Measurements from ENCODE around the gene ARID1B. TPM values are rescaled to one million over a fixed set of nuclear protein-coding genes. Genes with fewer than 3 reads are reported as not detected.

The ARID1B gene
- total and polyA plus RNA-seq, 9 of the 15 experiments (the other 6 are each of a cell fraction or from before 2014, with no cell fraction given): 12.5 to 50.5 (median 25.8) TPM

GRCh38 chr6:156839129-156839528 is 62.0 kb downstream of the ARID1B start (continued):
- TF ChIP-seq FOXP1 (CRISPR knock-in tag; IDR thresholded peaks at IDR 0.05) (no peak), MAX (CRISPR knock-in tag; IDR thresholded peaks at IDR 0.05) (no peak), ZBTB11 (CRISPR knock-in tag; IDR thresholded peaks at IDR 0.05) (no peak), ZNF398 (CRISPR knock-in tag; IDR thresholded peaks at IDR 0.05) (no peak), CBFA2T2 (conservative IDR thresholded peaks at IDR 0.05) (no peak), RREB1 (CRISPR knock-in tag; IDR thresholded peaks at IDR 0.05) (no peak), ZKSCAN8 (CRISPR knock-in tag; IDR thresholded peaks at IDR 0.05) (no peak), ZBTB43 (CRISPR knock-in tag; IDR thresholded peaks at IDR 0.05) (no peak), CBX5 (IDR thresholded peaks at IDR 0.05; ENCODE audit: borderline replicate concordance, low read depth) (no peak), CEBPZ (IDR thresholded peaks at IDR 0.05; ENCODE audit: borderline replicate concordance, low read depth, low read length) (no peak)
